HepG2 (cell line): ENCODE measurements around the gene SNAPIN. TPM values are rescaled to one million over a fixed set of nuclear protein-coding genes. Genes with fewer than 3 reads are reported as not detected.

ENCODE experiments used
- ATAC-seq: fragments of 200-7000 bp; cut with Tn5 transposase; 3 replicates; pipeline ENCODE4 v1.9.1; 2020; ENCODE audit warnings: mild to moderate bottlenecking, moderate library complexity
- BruUV-seq: library from RNA; stranded (reverse); fragments of 400-500 nt; replicated peaks from 2 replicates; lab custom pipeline; 2021; lab: Mats Ljungman, UMichigan
- CTCF ChIA-PET: fragments of 300-600 bp; formaldehyde crosslinking; extraction: SDS; loops from one replicate; lab custom pipeline; 2021; ENCODE audit warnings: low total read pairs, inconsistent platforms, low intra/inter-chr PET ratio; lab: Yijun Ruan, JAX
- POLR2A ChIA-PET: fragments of 350-600 bp; sonication (Branson Sonifier 250); formaldehyde crosslinking; loops from one replicate; lab custom pipeline; 2020; ENCODE audit warnings: antibody characterized with exemption, inconsistent platforms; lab: Yijun Ruan, JAX
- DNase-seq: peaks from one replicate; pipeline ENCODE4 v3.0.0-alpha.2; 2015; ENCODE audit warnings: low spot score
- FAIRE-seq: peaks from 3 replicates; lab custom pipeline; 2011; peaks lifted over from hg19 to GRCh38; lab: Jason Lieb, UNC
- H2AFZ ChIP-seq: one replicate; pipeline ENCODE4 v1.6.1; 2011; ENCODE audit warnings: low read length, inconsistent platforms
- H3K27ac ChIP-seq: fragments of 300-600 bp; 3 replicates; pipeline ENCODE4 v1.8.0; 2011; ENCODE audit warnings: mixed run types, mild to moderate bottlenecking, mixed read lengths, low read length, inconsistent platforms; ENCODE audit not compliant: insufficient read depth; ENCODE audit errors: extremely low read length
- H3K27me3 ChIP-seq, 2 experiments: fragments of 200-600 bp in 1 of 2; 2 replicates in 1 of 2; 3 replicates in 1 of 2; pipeline versions ENCODE4 v1.6.0 to v1.8.0; 2011; ENCODE audit warnings: low read length in 2 of 2, mild to moderate bottlenecking in 2 of 2, moderate library complexity in 2 of 2, inconsistent platforms in 1 of 2; ENCODE audit not compliant: insufficient read depth in 2 of 2, control insufficient read depth in 1 of 2
- H3K36me3 ChIP-seq, 2 experiments: fragments of 200-600 bp in 1 of 2; replicated peaks in 1 of 2; 2 replicates in 1 of 2; 3 replicates in 1 of 2; pipeline versions ENCODE4 v1.5.1 to v1.8.0; 2011; ENCODE audit warnings: low read length in 2 of 2, inconsistent platforms in 1 of 2; ENCODE audit not compliant: insufficient read depth in 2 of 2, control insufficient read depth in 1 of 2
- H3K4me1 ChIP-seq: 2 replicates; pipeline ENCODE4 v1.5.1; 2012; ENCODE audit warnings: low read length, inconsistent platforms; ENCODE audit not compliant: insufficient read depth
- H3K4me2 ChIP-seq: 2 replicates; pipeline ENCODE4 v1.6.0; 2011; ENCODE audit warnings: low read depth, low read length, inconsistent platforms
- H3K4me3 ChIP-seq, 3 experiments: fragments of 200-600 bp in 1 of 3; sonication (generic), shearing (Covaris generic) in 1 of 3; replicated peaks in 1 of 3; 2 replicates each; pipeline ENCODE4 v1.5.1; 2011 to 2016; ENCODE audit warnings: low read length in 3 of 3, inconsistent platforms in 2 of 3, low read depth in 2 of 3, mild to moderate bottlenecking in 2 of 3, control low read depth in 1 of 3, mixed read lengths in 1 of 3; ENCODE audit not compliant: insufficient read depth in 1 of 3
- H3K79me2 ChIP-seq: one replicate; pipeline ENCODE4 v1.6.1; 2011; ENCODE audit warnings: low read length, inconsistent platforms; ENCODE audit not compliant: insufficient read depth
- H3K9ac ChIP-seq: 2 replicates; pipeline ENCODE4 v1.6.0; 2011; ENCODE audit warnings: mild to moderate bottlenecking, low read depth, low read length, inconsistent platforms; ENCODE audit not compliant: insufficient read depth
- H3K9me3 ChIP-seq: 2 replicates; pipeline ENCODE4 v1.5.1; 2012; ENCODE audit warnings: mild to moderate bottlenecking, low read length
- H4K20me1 ChIP-seq: 2 replicates; pipeline ENCODE4 v1.6.0; 2011; ENCODE audit warnings: inconsistent platforms, mild to moderate bottlenecking, low read length, moderate library complexity; ENCODE audit not compliant: insufficient read depth
- HOXA3 ChIP-seq: sonication (generic); formaldehyde crosslinking; IDR thresholded peaks from 2 replicates; pipeline ENCODE4 v1.5.0; 2020; ENCODE audit warnings: missing genetic modification reagents
- KAT2B ChIP-seq: fragments of 150-350 bp; IDR thresholded peaks from 2 replicates; pipeline ENCODE4 v1.6.1; 2014; ENCODE audit warnings: low read depth, low read length, borderline replicate concordance
- KLF9 ChIP-seq: IDR thresholded peaks from 2 replicates; pipeline ENCODE4 v1.6.1; 2016; ENCODE audit warnings: low read depth
- WGBS: methylation state at CpG from one replicate; pipeline ENCODE4 v1.1.6; 2017; ENCODE audit warnings: low lambda C conversion rate; 5-methylcytosine and 5-hydroxymethylcytosine counted together
- in situ Hi-C: cut with HindIII; loops from 2 replicates; pipeline ENCODE4 v1.10.0; 2017; ENCODE audit warnings: low pct_unique_long_range_greater_than_20kb; ENCODE audit not compliant: extremely low pct_ligation_motif_present
- intact Hi-C: fragments of 100-400 bp; cut with micrococcal nuclease; formaldehyde crosslinking; loops from one replicate; pipeline ENCODE4 v1.10.0; 2022; ENCODE audit not compliant: unreplicated experiment
- polyA plus RNA-seq, 8 experiments: library from polyadenylated mRNA; depleted of rRNA in 3 of 8; stranded (reverse) in 7 of 8; unstranded in 1 of 8; fragments of >200 nt; fragmentation: Illumina TruSeq in 4 of 8; extraction: Trizol in 4 of 8; gene quantifications; 2 replicates each; pipeline versions ENCODE4 v1.2.1 to v1.2.3, GENCODE V29; 2011 to 2016; ENCODE audit warnings: low read depth in 4 of 8, missing spikeins in 1 of 8, mixed read lengths in 1 of 8; ENCODE audit not compliant: insufficient read depth in 1 of 8
- total RNA-seq, 5 experiments: library from RNA; depleted of rRNA; stranded (reverse); fragments of >200 nt; fragmentation: Illumina TruSeq; extraction: Trizol; gene quantifications; 2 replicates each; pipeline ENCODE4 v1.2.3, GENCODE V29; 2016; ENCODE audit warnings: low read depth in 1 of 5
- TF ChIP-seq, protein P1 (sequence below): sonication (generic); formaldehyde crosslinking; IDR thresholded peaks from 2 replicates; pipeline ENCODE4 v1.8.1; 2023; ENCODE audit warnings: missing genetic modification reagents, inconsistent platforms, borderline replicate concordance
- TF ChIP-seq, protein P2 (sequence below): sonication (generic); formaldehyde crosslinking; IDR thresholded peaks from 2 replicates; pipeline ENCODE4 v1.4.0; 2020; ENCODE audit warnings: mild to moderate bottlenecking, missing genetic modification reagents

SNAPIN gene
- total and polyA plus RNA-seq, 2 of the 13 experiments (the other 11 are each of a cell fraction or from before 2014, with no cell fraction given) = 23.9 to 25.7 TPM

- 96% methylated on average over 4 of the region's 6 CpGs for WGBS
- TF ChIP-seq, protein P1, sequence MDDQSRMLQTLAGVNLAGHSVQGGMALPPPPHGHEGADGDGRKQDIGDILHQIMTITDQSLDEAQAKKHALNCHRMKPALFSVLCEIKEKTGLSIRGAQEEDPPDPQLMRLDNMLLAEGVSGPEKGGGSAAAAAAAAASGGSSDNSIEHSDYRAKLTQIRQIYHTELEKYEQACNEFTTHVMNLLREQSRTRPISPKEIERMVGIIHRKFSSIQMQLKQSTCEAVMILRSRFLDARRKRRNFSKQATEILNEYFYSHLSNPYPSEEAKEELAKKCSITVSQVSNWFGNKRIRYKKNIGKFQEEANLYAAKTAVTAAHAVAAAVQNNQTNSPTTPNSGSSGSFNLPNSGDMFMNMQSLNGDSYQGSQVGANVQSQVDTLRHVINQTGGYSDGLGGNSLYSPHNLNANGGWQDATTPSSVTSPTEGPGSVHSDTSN (CRISPR knock-in tag) = no peak
- no peak for TF ChIP-seq KAT2B
- no peak for TF ChIP-seq HOXA3 (CRISPR knock-in tag)
- TF ChIP-seq, protein P2, sequence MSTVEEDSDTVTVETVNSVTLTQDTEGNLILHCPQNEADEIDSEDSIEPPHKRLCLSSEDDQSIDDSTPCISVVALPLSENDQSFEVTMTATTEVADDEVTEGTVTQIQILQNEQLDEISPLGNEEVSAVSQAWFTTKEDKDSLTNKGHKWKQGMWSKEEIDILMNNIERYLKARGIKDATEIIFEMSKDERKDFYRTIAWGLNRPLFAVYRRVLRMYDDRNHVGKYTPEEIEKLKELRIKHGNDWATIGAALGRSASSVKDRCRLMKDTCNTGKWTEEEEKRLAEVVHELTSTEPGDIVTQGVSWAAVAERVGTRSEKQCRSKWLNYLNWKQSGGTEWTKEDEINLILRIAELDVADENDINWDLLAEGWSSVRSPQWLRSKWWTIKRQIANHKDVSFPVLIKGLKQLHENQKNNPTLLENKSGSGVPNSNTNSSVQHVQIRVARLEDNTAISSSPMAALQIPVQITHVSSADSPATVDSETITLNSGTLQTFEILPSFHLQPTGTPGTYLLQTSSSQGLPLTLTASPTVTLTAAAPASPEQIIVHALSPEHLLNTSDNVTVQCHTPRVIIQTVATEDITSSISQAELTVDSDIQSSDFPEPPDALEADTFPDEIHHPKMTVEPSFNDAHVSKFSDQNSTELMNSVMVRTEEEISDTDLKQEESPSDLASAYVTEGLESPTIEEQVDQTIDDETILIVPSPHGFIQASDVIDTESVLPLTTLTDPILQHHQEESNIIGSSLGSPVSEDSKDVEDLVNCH (CRISPR knock-in tag) = no peak
- no peak for TF ChIP-seq KLF9 (CRISPR knock-in tag)
- no peak for ATAC-seq
- intact Hi-C loops (no loop called here), in situ Hi-C loops (no loop called here)
- FAIRE-seq = no peak
- H3K4me2 ChIP-seq = no peak overlapping the region
- POLR2A ChIA-PET = interaction anchor here (1.2 to 15.2 kb wide), 3 partner anchors 6 to 13 kb away, joined by 3 to 390 read pairs (median 12); partner anchors contain the start of genes S100A13, S100A14 and S100A16
- no peak overlapping the region for H2AFZ ChIP-seq
- no peaks in the 10 kb centered on the region for H3K27me3 ChIP-seq
- CTCF ChIA-PET = no interaction called here
- H3K9ac ChIP-seq = no peak overlapping the region
- H3K27ac ChIP-seq = no peak overlapping the region
- DNase-seq = no peak
- peaks cover 1 to 2% of the 10 kb centered on the region in 2 experiments; a peak in 1 of 5 replicates for H3K36me3 ChIP-seq
- no TSS peak for BruUV-seq
- no peaks in the 10 kb centered on the region for H3K9me3 ChIP-seq
- no peak overlapping the region for H3K4me3 ChIP-seq
- peaks cover 3% of the 10 kb centered on the region for H3K79me2 ChIP-seq
- peaks cover 46% of the 10 kb centered on the region for H3K4me1 ChIP-seq
- no peaks in the 10 kb centered on the region for H4K20me1 ChIP-seq
Measured at GRCh38 chr1:153617663-153618062, 40.8 kb upstream of the SNAPIN start.
